K562 (cell line): ENCODE results near the gene CPM. TPM values are rescaled to one million over a fixed set of nuclear protein-coding genes. Genes with fewer than 3 reads are reported as not detected.

Experiments used
- ATAC-seq: fragments of 200-7000 bp; cut with Tn5 transposase; 3 replicates; pipeline ENCODE4 v1.9.1; 2020; ENCODE audit warnings: moderate library complexity
- BruUV-seq: library from RNA; stranded (reverse); fragments of 400-500 nt; replicated peaks from 2 replicates; lab custom pipeline; 2021; lab: Mats Ljungman, UMichigan
- CTCF ChIA-PET: fragments of 300-600 bp; formaldehyde crosslinking; extraction: SDS; loops from one replicate; lab custom pipeline; 2021; ENCODE audit warnings: low intra/inter-chr PET ratio; lab: Yijun Ruan, JAX
- POLR2A ChIA-PET: fragments of 300-600, 350-650 bp; sonication (Branson Sonifier 250); formaldehyde crosslinking; extraction: SDS; loops from one replicate; lab custom pipeline; 2021; ENCODE audit warnings: antibody characterized with exemption, inconsistent platforms; lab: Yijun Ruan, JAX
- DNase-seq, 4 experiments: peaks; one replicate each; pipeline versions ENCODE4 v3.0.0 to v3.0.0-alpha.2; 2011 to 2018; ENCODE audit warnings: low spot score in 3 of 4, mixed read lengths in 3 of 4; ENCODE audit errors: extremely low read depth in 1 of 4
- FAIRE-seq: peaks from 2 replicates; lab custom pipeline; 2011; peaks lifted over from hg19 to GRCh38; lab: Jason Lieb, UNC
- H2AFZ ChIP-seq: 2 replicates; pipeline ENCODE4 v1.6.0; 2011; ENCODE audit warnings: low read depth, low read length, control low read depth, inconsistent platforms
- H3K27ac ChIP-seq: fragments of 200-600 bp; 3 replicates; pipeline ENCODE4 v1.8.0; 2011; ENCODE audit warnings: low read depth, mild to moderate bottlenecking, control low read depth, inconsistent platforms, low read length, moderate library complexity, mixed read lengths; ENCODE audit errors: extremely low read depth
- H3K27me3 ChIP-seq, 2 experiments: fragments of 300-600 bp in 1 of 2; 2 replicates in 1 of 2; 3 replicates in 1 of 2; pipeline versions ENCODE4 v1.6.0 to v1.8.0; 2011; ENCODE audit warnings: inconsistent platforms in 2 of 2, low read length in 2 of 2, mild to moderate bottlenecking in 1 of 2, mixed read lengths in 1 of 2, moderate library complexity in 1 of 2; ENCODE audit not compliant: control insufficient read depth in 2 of 2, insufficient read depth in 2 of 2
- H3K36me3 ChIP-seq: fragments of 300-600 bp; 3 replicates; pipeline ENCODE4 v1.8.0; 2011; ENCODE audit warnings: mild to moderate bottlenecking, low read length, inconsistent platforms; ENCODE audit not compliant: control insufficient read depth, insufficient read depth
- H3K4me1 ChIP-seq, 2 experiments: fragments of 200-600 bp in 1 of 2; replicated peaks in 1 of 2; 2 replicates in 1 of 2; 3 replicates in 1 of 2; pipeline versions ENCODE4 v1.5.1 to v1.8.0; 2011; ENCODE audit warnings: inconsistent platforms in 2 of 2, low read length in 2 of 2, mild to moderate bottlenecking in 1 of 2, mixed read lengths in 1 of 2, moderate library complexity in 1 of 2; ENCODE audit not compliant: control insufficient read depth in 2 of 2, insufficient read depth in 2 of 2
- H3K4me2 ChIP-seq: 2 replicates; pipeline ENCODE4 v1.6.1; 2011; ENCODE audit warnings: low read length, control low read depth, inconsistent platforms, mixed read lengths; ENCODE audit not compliant: insufficient read depth
- H3K4me3 ChIP-seq: fragments of 200-600 bp; sonication (generic), shearing (Covaris generic); 2 replicates; pipeline ENCODE4 v1.5.1; 2016; ENCODE audit warnings: control low read depth, inconsistent platforms
- H3K79me2 ChIP-seq: fragments of 200-600 bp; 3 replicates; pipeline ENCODE4 v1.8.0; 2011; ENCODE audit warnings: low read length, inconsistent platforms; ENCODE audit not compliant: control insufficient read depth, insufficient read depth
- H3K9ac ChIP-seq, 2 experiments: 2 replicates each; pipeline versions ENCODE4 v1.6.0 to v1.6.1; 2011; ENCODE audit warnings: low read depth in 2 of 2, low read length in 2 of 2, control low read depth in 1 of 2, inconsistent platforms in 1 of 2, mild to moderate bottlenecking in 1 of 2, mixed read lengths in 1 of 2; ENCODE audit not compliant: insufficient read depth in 1 of 2
- H3K9me1 ChIP-seq: one replicate; pipeline ENCODE4 v1.6.0; 2011; ENCODE audit warnings: inconsistent platforms, mild to moderate bottlenecking, low read length, moderate library complexity; ENCODE audit not compliant: control insufficient read depth, insufficient read depth
- H3K9me3 ChIP-seq: replicated peaks from 2 replicates; pipeline ENCODE4 v1.5.1; 2011; ENCODE audit warnings: low read depth, low read length, inconsistent platforms; ENCODE audit not compliant: control insufficient read depth, insufficient read depth
- H4K20me1 ChIP-seq: replicated peaks from 2 replicates; pipeline ENCODE4 v1.6.1; 2011; ENCODE audit warnings: low read length, inconsistent platforms, mixed read lengths; ENCODE audit not compliant: control insufficient read depth, insufficient read depth
- CHD7 ChIP-seq: fragments of 200-600 bp; sonication (generic); IDR thresholded peaks from one replicate; pipeline ENCODE4 v1.6.1; 2012; ENCODE audit warnings: mild to moderate bottlenecking, low read depth, low read length, inconsistent platforms
- DMBX1 ChIP-seq: fragments of 250-450 bp; sonication (Bioruptor Pico); IDR thresholded peaks from 2 replicates; pipeline ENCODE4 v1.8.0; 2022; ENCODE audit warnings: inconsistent platforms, mild to moderate bottlenecking, moderate library complexity, borderline replicate concordance
- HCFC1 ChIP-seq: IDR thresholded peaks from 2 replicates; pipeline ENCODE4 v1.6.1; 2012; ENCODE audit warnings: low read depth, low read length, improper control_type of control experiment
- PML ChIP-seq: IDR thresholded peaks from 2 replicates; pipeline ENCODE4 v1.6.1; 2012; ENCODE audit warnings: low read length, inconsistent platforms
- TBL1XR1 ChIP-seq, 2 experiments: IDR thresholded peaks; 2 replicates each; pipeline ENCODE4 v1.6.1; 2012; ENCODE audit warnings: improper control_type of control experiment in 2 of 2, low read length in 2 of 2, mild to moderate bottlenecking in 1 of 2
- YBX1 ChIP-seq: fragments of 450-650 bp; IDR thresholded peaks from 2 replicates; pipeline ENCODE4 v1.7.1; 2016; ENCODE audit warnings: mild to moderate bottlenecking
- ZHX1 ChIP-seq: fragments of 150-350 bp; conservative IDR thresholded peaks from 2 replicates; pipeline ENCODE4 v1.6.1; 2014; ENCODE audit warnings: low read length
- ZNF75A ChIP-seq: fragments of 450-650 bp; formaldehyde crosslinking; IDR thresholded peaks from 2 replicates; pipeline ENCODE4 v1.4.0; 2020; ENCODE audit warnings: mild to moderate bottlenecking
- ZNF76 ChIP-seq: fragments of 250-450 bp; sonication (Bioruptor Pico); IDR thresholded peaks from 2 replicates; pipeline ENCODE4 v1.4.0; 2020; ENCODE audit warnings: mild to moderate bottlenecking, moderate library complexity, borderline replicate concordance
- WGBS: fragments of 100-300 bp; shearing (Covaris generic); methylation state at CpG from one replicate; pipeline ENCODE4 v1.1.6; 2016; ENCODE audit warnings: low coverage, mixed read lengths; ENCODE audit not compliant: insufficient coverage; ENCODE audit errors: missing lambda C conversion rate; 5-methylcytosine and 5-hydroxymethylcytosine counted together
- in situ Hi-C: fragments of 300-500 bp; cut with MboI; formaldehyde crosslinking; loops from 4 replicates; pipeline ENCODE4 v1.15.0; 2018; ENCODE audit warnings: inconsistent platforms, mixed read lengths
- intact Hi-C: fragments of 100-400 bp; cut with micrococcal nuclease; formaldehyde crosslinking; loops from 2 replicates; pipeline ENCODE4 v1.14.2; 2022
- polyA plus RNA-seq, 8 experiments: library from polyadenylated mRNA; depleted of rRNA in 4 of 8; stranded (reverse) in 5 of 8; unstranded in 3 of 8; fragments of >200 nt; fragmentation: Nextera tagmentation in 2 of 8; fragmentation: Illumina TruSeq in 1 of 8; extraction: Ambion mirVana in 2 of 8; extraction: Trizol in 1 of 8; gene quantifications; 2 replicates each; pipeline versions ENCODE4 v1.2.1 to v1.2.3, GENCODE V29; 2011 to 2014; ENCODE audit warnings: inconsistent platforms in 1 of 8, missing spikeins in 1 of 8
- total RNA-seq, 7 experiments: library from RNA; depleted of rRNA in 6 of 7; stranded (reverse); fragments of >200 nt in 6 of 7; fragmentation: Illumina TruSeq in 2 of 7; extraction: Trizol in 2 of 7; gene quantifications; 2 replicates each; pipeline versions ENCODE4 v1.2.1 to v1.2.3, GENCODE V29; 2011 to 2021; ENCODE audit warnings: low replicate concordance in 1 of 7

CPM gene
- total and polyA plus RNA-seq, 9 of the 15 experiments (the other 6 are each of a cell fraction or from before 2014, with no cell fraction given) = 0.31 TPM; not detected in 8

- DNase-seq = no peak
- in situ Hi-C loops = no loop called here
- Histone ChIP-seq H3K27me3 (peaks cover 8 to 24% of the 10 kb centered on the region in 2 experiments; a peak in 4 of 5 replicates), H3K27ac (no peak overlapping the region), H3K4me2 (no peak overlapping the region), H3K9ac (no peak overlapping the region), H3K79me2 (no peaks in the 10 kb centered on the region), H3K9me3 (no peaks in the 10 kb centered on the region; the same call in 1 of the 2 replicates), H4K20me1 (no peaks in the 10 kb centered on the region), H3K9me1 (no peaks in the 10 kb centered on the region), H3K4me3 (no peak overlapping the region), H3K36me3 (no peaks in the 10 kb centered on the region), H2AFZ (no peak overlapping the region), H3K4me1 (no peaks in the 10 kb centered on the region)
- 0% methylated on average over 5 of the region's 5 CpGs for WGBS
- no peak for ATAC-seq
- no TSS peak for BruUV-seq
- FAIRE-seq = no peak
- ChIA-PET POLR2A (no interaction called here), CTCF (no interaction called here)
- intact Hi-C loops = no loop called here
- TF ChIP-seq CHD7 (no peak), PML (no peak), DMBX1 (CRISPR knock-in tag) (no peak), ZNF76 (no peak), HCFC1 (no peak), YBX1 (no peak), TBL1XR1 (IDR thresholded peaks at IDR 0.05; ENCODE audit: low read length in 2 of 2) (no peak), ZNF75A (CRISPR knock-in tag) (no peak), ZHX1 (no peak)
Observed at GRCh38 chr12:68880660-68881325, 52.2 kb downstream of the CPM start.
